ENCODE measurements around the gene LGALSL.
A peak's percentile ranks its signal among the peaks of the same experiment; 100 is the strongest.
"Not testable (repeated sequence)": the region's sequence is repeated elsewhere in the genome, so short reads cannot be mapped to it uniquely, and the experiment has no call there.

LGALSL gene

GRCh38 chr2:64442801-64443429 lies 11.0 kb upstream of the LGALSL start:
- FAIRE-seq, result peak; percentile 30
- no peak for DNase-seq (ENCODE audit: low spot score)

GRCh38 chr2:64445970-64446369 lies 8.0 kb upstream of the LGALSL start:
- FAIRE-seq; DNase-seq (ENCODE audit: low spot score): not testable (repeated sequence)

- FAIRE-seq (no peak), DNase-seq (ENCODE audit: low spot score) (no peak)
Observed at GRCh38 chr2:64447317-64448040, 6.5 kb upstream of the LGALSL start.

GRCh38 chr2:64448041-64448426 lies 5.9 kb upstream of the LGALSL start:
- FAIRE-seq (no peak), DNase-seq (ENCODE audit: low spot score) (no peak)

GRCh38 chr2:64451051-64451450 lies 2.9 kb upstream of the LGALSL start:
- FAIRE-seq, result no peak

DNA sequence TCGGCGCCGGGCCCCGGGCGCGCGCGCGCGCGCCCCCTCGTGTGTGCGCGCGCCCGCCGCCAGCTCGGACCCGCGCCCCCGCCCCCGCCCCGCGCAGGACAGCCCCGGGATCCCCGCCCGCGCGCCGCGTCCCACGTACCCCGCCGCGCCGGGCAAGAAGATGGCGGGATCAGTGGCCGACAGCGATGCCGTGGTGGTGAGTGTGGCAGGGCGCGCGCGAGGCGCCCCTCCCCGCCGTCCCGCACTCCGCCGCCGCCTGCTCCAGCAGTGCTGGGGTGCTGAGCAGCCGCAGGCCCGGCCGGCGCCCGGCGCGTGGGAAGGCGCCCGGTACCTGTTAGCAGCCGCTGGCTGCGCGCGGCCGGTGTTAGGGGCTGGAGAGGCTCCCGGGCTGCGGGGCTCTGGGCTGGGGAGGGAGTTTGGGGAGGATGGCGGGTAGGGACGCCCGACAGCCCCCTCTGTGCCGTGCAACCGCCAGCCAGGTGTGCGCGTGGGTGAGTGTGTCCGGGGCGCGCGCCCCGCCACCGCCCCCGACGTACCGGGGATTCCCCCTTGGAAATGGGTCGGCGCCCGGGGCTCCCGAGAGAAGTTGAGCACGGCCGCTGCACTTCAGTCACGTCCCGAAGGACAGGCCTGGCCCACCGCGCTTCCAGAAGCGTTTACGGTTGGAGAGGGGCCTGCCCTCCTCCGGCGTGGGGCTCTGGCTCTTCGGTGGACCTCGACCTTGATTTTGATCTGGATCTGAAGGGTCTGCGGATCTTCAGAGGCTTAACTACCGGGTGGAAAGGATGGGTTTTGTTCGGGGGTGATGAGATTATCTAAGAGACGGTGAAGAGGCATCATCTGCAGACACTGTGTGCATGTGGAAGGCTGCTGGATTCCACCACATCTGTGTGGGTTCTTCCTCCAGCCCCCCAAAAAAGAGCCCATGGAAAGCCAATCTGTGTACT lies 697 bp downstream of the LGALSL start:
- FAIRE-seq (peak; percentile 93), DNase-seq (ENCODE audit: low spot score) (peak; percentile 91)

More at GRCh38 chr2:64451051-64451450, 2.9 kb upstream of the LGALSL start:
- no peak for DNase-seq (ENCODE audit: low spot score)

- DNase-seq (ENCODE audit: low spot score) (peak; percentile 73), FAIRE-seq (peak; percentile 82)
Observed at GRCh38 chr2:64455545-64455944, 1.6 kb downstream of the LGALSL start.

GRCh38 chr2:64456293-64456692 lies 2.3 kb downstream of the LGALSL start:
- FAIRE-seq (no peak), DNase-seq (ENCODE audit: low spot score) (no peak)

GRCh38 chr2:64457524-64457923 lies 3.6 kb downstream of the LGALSL start:
- no peak for FAIRE-seq
- DNase-seq (ENCODE audit: low spot score), result no peak

GRCh38 chr2:64459575-64459974 lies 5.6 kb downstream of the LGALSL start:
- DNase-seq (ENCODE audit: low spot score) (no peak), FAIRE-seq (no peak)

- no peak for DNase-seq (ENCODE audit: low spot score)
- no peak for FAIRE-seq
Observed at GRCh38 chr2:64460330-64460729, 6.4 kb downstream of the LGALSL start.

- FAIRE-seq, result no peak
- DNase-seq (ENCODE audit: low spot score), result no peak
Observed at GRCh38 chr2:64461271-64462058, 7.5 kb downstream of the LGALSL start.

- no peak for FAIRE-seq
- DNase-seq (ENCODE audit: low spot score), result no peak
Observed at GRCh38 chr2:64462171-64462570, 8.2 kb downstream of the LGALSL start.

GRCh38 chr2:64462940-64463700 lies 9.2 kb downstream of the LGALSL start:
- no peak for DNase-seq (ENCODE audit: low spot score)
- no peak for FAIRE-seq

DNA sequence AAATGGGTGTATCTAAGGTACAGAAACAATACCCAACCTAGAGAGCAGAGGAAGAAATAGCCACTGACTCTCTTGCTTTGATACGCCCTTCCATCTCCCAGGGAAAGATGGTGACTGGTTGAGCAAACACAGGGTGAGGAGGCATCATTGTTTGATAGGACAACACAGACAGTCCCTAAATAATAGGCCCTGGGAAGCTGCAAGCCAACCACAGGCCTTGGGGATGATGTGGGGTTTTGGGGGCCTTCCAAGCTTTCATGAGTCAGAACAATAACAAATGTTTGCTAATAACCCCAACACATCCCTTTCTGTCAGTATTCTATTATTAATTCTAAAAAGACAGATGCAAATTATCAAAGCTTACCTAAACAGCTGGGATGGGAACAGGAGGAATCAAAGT lies 9.8 kb downstream of the LGALSL start:
- DNase-seq (ENCODE audit: low spot score), result no peak
- no peak for FAIRE-seq

DNA sequence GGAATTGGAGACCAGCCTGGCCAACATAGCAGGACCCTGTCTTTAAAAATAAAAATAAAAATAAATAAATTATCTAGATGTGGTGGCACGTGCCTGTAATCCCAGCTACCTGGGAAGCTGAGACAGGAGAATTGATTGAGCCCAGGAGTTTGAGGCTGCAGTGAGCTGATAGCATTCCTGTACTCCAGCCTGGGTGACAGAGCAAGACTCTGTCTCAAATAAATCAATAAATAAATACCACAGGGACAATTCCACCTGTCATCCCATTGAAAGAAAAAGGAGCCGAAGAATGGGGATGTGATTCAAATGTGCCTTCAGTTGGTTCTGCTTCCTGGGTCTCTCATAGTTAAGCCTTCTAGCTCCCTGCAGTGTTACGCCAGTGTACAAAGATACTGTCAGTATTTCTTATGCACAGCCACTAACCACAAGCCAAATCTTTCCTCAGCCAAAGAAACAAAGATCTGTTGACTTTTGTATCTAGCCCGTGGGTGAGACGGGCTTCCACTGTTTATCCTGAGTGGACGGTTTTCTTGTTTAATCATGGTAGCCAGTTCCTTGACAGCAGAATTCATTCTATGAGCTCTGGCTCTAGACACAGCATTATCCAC lies 12.6 kb downstream of the LGALSL start:
- FAIRE-seq (no peak), DNase-seq (ENCODE audit: low spot score) (no peak)

- DNase-seq (ENCODE audit: low spot score) (no peak), FAIRE-seq (peak; percentile 91)
Observed at GRCh38 chr2:64467096-64467843, 13.3 kb downstream of the LGALSL start.

DNA sequence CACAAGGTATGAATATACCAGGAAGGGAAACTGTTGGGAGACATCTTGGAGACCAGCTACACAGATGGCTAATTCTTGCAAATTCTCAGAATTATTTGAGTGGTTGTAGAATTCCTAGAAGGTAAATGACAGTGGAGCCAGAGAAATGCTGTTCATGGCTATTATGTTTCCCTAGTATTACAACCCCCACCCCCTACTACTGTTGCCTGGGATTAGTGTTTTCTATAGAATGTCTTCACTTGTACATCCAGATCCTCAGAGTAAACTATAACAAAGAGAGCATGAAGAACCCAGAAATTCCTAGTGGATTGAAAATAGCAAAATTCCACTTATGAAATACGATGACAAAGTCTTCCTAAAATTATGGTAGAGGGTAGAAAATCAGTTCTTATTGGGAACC lies 15.3 kb downstream of the LGALSL start:
- DNase-seq (ENCODE audit: low spot score) (no peak), FAIRE-seq (no peak)

DNA sequence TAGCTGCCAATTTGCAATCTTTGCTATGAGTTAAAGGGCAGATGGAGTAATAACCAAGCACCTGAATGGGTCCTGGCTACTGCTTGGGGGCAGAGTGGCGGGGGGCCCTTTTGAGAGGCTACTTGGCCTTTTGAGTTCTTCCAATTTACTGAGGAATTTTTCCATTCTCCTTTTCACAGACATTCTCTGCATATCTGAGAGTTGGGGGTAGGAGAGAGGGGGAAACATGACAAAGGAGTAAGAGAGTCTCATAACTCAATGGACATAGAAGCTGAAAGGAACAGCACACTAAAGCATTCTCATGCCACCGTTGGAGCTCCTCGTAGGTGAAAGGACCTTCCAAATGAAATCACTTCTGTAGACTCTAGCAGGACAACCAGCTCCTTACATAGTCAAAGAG lies 16.1 kb downstream of the LGALSL start:
- no peak for FAIRE-seq
- no peak for DNase-seq (ENCODE audit: low spot score)
